SK-N-SH treated with all-trans-retinoic acid at 6 μM for 48 hours (cell line): ENCODE measurements around the gene TRABD2A.
A peak's percentile ranks its signal among the peaks of the same experiment; 100 is the strongest.

Experiments
- ATAC-seq: fragments of 200-7000 bp; cut with Tn5 transposase; 3 replicates; pipeline ENCODE4 v1.9.1; 2020; ENCODE audit warnings: mild to moderate bottlenecking, moderate library complexity
- ARNTL ChIP-seq: fragments of 450-650 bp; formaldehyde crosslinking; IDR thresholded peaks from 2 replicates; pipeline ENCODE4 v1.5.0; 2020; ENCODE audit warnings: low read depth, mild to moderate bottlenecking, moderate library complexity, borderline replicate concordance
- BACH2 ChIP-seq: fragments of 250-450 bp; sonication (Bioruptor Pico); IDR thresholded peaks from 2 replicates; pipeline ENCODE4 v1.9.0; 2021; ENCODE audit warnings: mild to moderate bottlenecking, borderline replicate concordance
- CSDC2 ChIP-seq: fragments of 250-450 bp; sonication (Bioruptor Pico); IDR thresholded peaks from 2 replicates; pipeline ENCODE4 v1.5.0; 2020; ENCODE audit warnings: mild to moderate bottlenecking, moderate library complexity
- ESRRG ChIP-seq: fragments of 250-450 bp; sonication (Bioruptor Pico); IDR thresholded peaks from 2 replicates; pipeline ENCODE4 v1.6.1; 2021; ENCODE audit warnings: mild to moderate bottlenecking
- GLIS3 ChIP-seq: fragments of 250-450 bp; sonication (Bioruptor Pico); IDR thresholded peaks from 2 replicates; pipeline ENCODE4 v1.5.0; 2020; ENCODE audit warnings: mild to moderate bottlenecking, moderate library complexity
- ISL1 ChIP-seq: fragments of 250-450 bp; sonication (Bioruptor Pico); IDR thresholded peaks from 2 replicates; pipeline ENCODE4 v2.1.2; 2022; ENCODE audit warnings: mild to moderate bottlenecking, moderate library complexity
- OSR1 ChIP-seq: fragments of 250-450 bp; sonication (Bioruptor Pico); IDR thresholded peaks from 2 replicates; pipeline ENCODE4 v1.8.0; 2022; ENCODE audit warnings: moderate library complexity, mild to moderate bottlenecking, inconsistent platforms
- PPARA ChIP-seq: fragments of 250-450 bp; sonication (Bioruptor Pico); IDR thresholded peaks from 2 replicates; pipeline ENCODE4 v1.5.0; 2020; ENCODE audit warnings: mild to moderate bottlenecking, borderline replicate concordance
- RARB ChIP-seq: fragments of 250-450 bp; sonication (Bioruptor Pico); IDR thresholded peaks from 2 replicates; pipeline ENCODE4 v1.8.0; 2021; ENCODE audit warnings: mild to moderate bottlenecking, moderate library complexity
- SNAI2 ChIP-seq: fragments of 250-450 bp; sonication (Bioruptor Pico); IDR thresholded peaks from 2 replicates; pipeline ENCODE4 v1.5.0; 2020; ENCODE audit warnings: mild to moderate bottlenecking, moderate library complexity
- TCF4 ChIP-seq: fragments of 250-450 bp; sonication (Bioruptor Pico); IDR thresholded peaks from 2 replicates; pipeline ENCODE4 v1.8.0; 2021; ENCODE audit warnings: mild to moderate bottlenecking, moderate library complexity, borderline replicate concordance
- TOX ChIP-seq: fragments of 250-450 bp; sonication (Bioruptor Pico); IDR thresholded peaks from 2 replicates; pipeline ENCODE4 v1.8.0; 2021; ENCODE audit warnings: mild to moderate bottlenecking, moderate library complexity, borderline replicate concordance
- ZFP3 ChIP-seq: fragments of 250-450 bp; sonication (Bioruptor Pico); IDR thresholded peaks from 2 replicates; pipeline ENCODE4 v1.5.0; 2020; ENCODE audit warnings: mild to moderate bottlenecking, moderate library complexity
- ZFP30 ChIP-seq: fragments of 450-650 bp; formaldehyde crosslinking; IDR thresholded peaks from 2 replicates; pipeline ENCODE4 v1.5.0; 2022; ENCODE audit warnings: mild to moderate bottlenecking, moderate library complexity
- ZNF565 ChIP-seq: fragments of 450-650 bp; formaldehyde crosslinking; conservative IDR thresholded peaks from 2 replicates; pipeline ENCODE4 v1.5.0; 2020; ENCODE audit warnings: low read depth, mild to moderate bottlenecking, moderate library complexity
- ZNF70 ChIP-seq: fragments of 450-650 bp; formaldehyde crosslinking; IDR thresholded peaks from 2 replicates; pipeline ENCODE4 v1.5.0; 2020; ENCODE audit warnings: mild to moderate bottlenecking, moderate library complexity
- ZNF8 ChIP-seq: fragments of 450-650 bp; formaldehyde crosslinking; IDR thresholded peaks from 2 replicates; pipeline ENCODE4 v1.5.0; 2020; ENCODE audit warnings: mild to moderate bottlenecking, moderate library complexity
- TF ChIP-seq, protein P1 (sequence below): fragments of 250-450 bp; sonication (Bioruptor Pico); IDR thresholded peaks from 2 replicates; pipeline ENCODE4 v1.5.1; 2020; ENCODE audit warnings: low read depth, mild to moderate bottlenecking, moderate library complexity
- TF ChIP-seq, protein P2 (sequence below): fragments of 250-450 bp; sonication (Bioruptor Pico); IDR thresholded peaks from 2 replicates; pipeline ENCODE4 v1.5.1; 2021; ENCODE audit warnings: mild to moderate bottlenecking, moderate library complexity
- TF ChIP-seq, protein P3 (sequence below): fragments of 250-450 bp; sonication (Bioruptor Pico); IDR thresholded peaks from 2 replicates; pipeline ENCODE4 v1.8.0; 2020; ENCODE audit warnings: mild to moderate bottlenecking, moderate library complexity, borderline replicate concordance
- TF ChIP-seq, protein P4 (sequence below): fragments of 250-450 bp; sonication (Bioruptor Pico); IDR thresholded peaks from 2 replicates; pipeline ENCODE4 v1.5.0; 2020; ENCODE audit warnings: mild to moderate bottlenecking, moderate library complexity
- TF ChIP-seq, protein P5 (sequence below): fragments of 250-450 bp; sonication (Bioruptor Pico); IDR thresholded peaks from 2 replicates; pipeline ENCODE4 v1.8.0; 2021; ENCODE audit warnings: low read depth, mild to moderate bottlenecking, moderate library complexity, borderline replicate concordance

TRABD2A gene

DNA sequence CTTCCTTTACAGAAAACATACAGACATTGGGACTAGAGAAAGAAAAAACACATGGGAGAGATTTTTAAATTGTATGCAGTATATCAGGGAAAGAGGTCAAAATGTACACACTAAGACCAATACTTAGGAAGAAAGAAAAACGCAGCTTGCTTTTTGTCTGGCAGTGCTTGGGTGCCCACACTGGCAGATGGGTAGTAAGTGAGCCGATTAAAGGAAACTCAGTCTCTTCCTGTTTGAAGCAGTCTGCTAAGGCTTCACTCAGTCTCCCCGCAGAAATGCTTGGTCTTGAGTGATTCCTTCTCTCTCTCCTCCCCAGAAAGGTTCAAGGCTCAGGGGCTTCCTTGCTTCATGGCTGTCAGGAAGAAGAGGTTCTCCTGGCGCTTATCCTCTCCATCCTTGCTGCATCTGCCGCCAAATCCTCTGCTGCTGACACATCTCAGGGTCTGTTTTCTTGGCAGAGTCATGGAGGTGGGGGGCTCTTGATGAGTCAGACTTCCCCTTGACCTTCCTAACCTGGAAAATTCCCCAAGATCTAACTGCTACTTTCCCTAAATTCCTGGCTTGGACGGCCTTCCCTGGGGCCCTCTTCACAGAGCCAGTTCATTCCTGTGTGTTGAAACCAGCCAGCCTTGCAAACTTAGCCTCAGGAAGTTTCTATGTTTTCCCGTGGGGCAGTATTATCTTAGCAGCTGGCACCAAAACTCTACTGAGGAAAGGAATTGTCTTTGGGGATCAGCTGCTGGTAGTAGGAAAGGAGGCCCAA lies 14.1 kb upstream of the TRABD2A start:
- no peak for TF ChIP-seq OSR1 (CRISPR knock-in tag)
- TF ChIP-seq ZFP30 = no peak
- TF ChIP-seq, protein P1, sequence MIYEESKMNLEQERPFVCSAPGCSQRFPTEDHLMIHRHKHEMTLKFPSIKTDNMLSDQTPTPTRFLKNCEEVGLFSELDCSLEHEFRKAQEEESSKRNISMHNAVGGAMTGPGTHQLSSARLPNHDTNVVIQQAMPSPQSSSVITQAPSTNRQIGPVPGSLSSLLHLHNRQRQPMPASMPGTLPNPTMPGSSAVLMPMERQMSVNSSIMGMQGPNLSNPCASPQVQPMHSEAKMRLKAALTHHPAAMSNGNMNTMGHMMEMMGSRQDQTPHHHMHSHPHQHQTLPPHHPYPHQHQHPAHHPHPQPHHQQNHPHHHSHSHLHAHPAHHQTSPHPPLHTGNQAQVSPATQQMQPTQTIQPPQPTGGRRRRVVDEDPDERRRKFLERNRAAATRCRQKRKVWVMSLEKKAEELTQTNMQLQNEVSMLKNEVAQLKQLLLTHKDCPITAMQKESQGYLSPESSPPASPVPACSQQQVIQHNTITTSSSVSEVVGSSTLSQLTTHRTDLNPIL (CRISPR knock-in tag) = no peak
- no peak for TF ChIP-seq RARB (CRISPR knock-in tag)
- TF ChIP-seq ISL1 = no peak
- peak; percentile 30 for ATAC-seq

DNA sequence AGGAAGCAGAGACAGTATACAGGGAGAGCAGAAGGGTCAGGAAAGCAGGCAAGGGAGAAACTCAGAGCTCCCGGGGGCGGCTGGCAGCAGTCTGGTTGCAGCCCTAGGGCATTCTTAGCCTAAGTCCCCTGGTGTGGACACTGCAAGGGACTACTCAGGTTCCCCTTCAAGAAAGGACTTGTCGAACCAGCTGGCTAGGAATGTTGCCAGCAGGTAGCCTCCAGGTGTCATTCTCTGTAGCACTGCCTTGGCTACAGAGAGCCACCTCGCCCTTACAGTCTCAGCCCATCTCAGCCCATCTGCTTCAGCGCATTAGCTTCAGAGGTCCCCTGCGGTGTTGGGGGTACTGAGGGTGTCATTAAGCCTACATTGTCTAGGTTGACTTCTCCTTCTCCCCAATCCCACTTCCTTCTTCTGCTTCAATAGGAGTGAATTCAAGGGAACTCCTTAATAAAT lies 13.3 kb upstream of the TRABD2A start:
- ATAC-seq = no peak
- no peak for TF ChIP-seq ARNTL (CRISPR knock-in tag)
- TF ChIP-seq, protein P1 (CRISPR knock-in tag) = no peak
- TF ChIP-seq, protein P2, sequence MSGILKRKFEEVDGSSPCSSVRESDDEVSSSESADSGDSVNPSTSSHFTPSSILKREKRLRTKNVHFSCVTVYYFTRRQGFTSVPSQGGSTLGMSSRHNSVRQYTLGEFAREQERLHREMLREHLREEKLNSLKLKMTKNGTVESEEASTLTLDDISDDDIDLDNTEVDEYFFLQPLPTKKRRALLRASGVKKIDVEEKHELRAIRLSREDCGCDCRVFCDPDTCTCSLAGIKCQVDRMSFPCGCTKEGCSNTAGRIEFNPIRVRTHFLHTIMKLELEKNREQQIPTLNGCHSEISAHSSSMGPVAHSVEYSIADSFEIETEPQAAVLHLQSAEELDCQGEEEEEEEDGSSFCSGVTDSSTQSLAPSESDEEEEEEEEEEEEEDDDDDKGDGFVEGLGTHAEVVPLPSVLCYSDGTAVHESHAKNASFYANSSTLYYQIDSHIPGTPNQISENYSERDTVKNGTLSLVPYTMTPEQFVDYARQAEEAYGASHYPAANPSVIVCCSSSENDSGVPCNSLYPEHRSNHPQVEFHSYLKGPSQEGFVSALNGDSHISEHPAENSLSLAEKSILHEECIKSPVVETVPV (CRISPR knock-in tag) = no peak
- no peak for TF ChIP-seq TCF4 (CRISPR knock-in tag)
- TF ChIP-seq, protein P3, sequence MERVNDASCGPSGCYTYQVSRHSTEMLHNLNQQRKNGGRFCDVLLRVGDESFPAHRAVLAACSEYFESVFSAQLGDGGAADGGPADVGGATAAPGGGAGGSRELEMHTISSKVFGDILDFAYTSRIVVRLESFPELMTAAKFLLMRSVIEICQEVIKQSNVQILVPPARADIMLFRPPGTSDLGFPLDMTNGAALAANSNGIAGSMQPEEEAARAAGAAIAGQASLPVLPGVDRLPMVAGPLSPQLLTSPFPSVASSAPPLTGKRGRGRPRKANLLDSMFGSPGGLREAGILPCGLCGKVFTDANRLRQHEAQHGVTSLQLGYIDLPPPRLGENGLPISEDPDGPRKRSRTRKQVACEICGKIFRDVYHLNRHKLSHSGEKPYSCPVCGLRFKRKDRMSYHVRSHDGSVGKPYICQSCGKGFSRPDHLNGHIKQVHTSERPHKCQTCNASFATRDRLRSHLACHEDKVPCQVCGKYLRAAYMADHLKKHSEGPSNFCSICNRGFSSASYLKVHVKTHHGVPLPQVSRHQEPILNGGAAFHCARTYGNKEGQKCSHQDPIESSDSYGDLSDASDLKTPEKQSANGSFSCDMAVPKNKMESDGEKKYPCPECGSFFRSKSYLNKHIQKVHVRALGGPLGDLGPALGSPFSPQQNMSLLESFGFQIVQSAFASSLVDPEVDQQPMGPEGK = no peak
- TF ChIP-seq, protein P4, sequence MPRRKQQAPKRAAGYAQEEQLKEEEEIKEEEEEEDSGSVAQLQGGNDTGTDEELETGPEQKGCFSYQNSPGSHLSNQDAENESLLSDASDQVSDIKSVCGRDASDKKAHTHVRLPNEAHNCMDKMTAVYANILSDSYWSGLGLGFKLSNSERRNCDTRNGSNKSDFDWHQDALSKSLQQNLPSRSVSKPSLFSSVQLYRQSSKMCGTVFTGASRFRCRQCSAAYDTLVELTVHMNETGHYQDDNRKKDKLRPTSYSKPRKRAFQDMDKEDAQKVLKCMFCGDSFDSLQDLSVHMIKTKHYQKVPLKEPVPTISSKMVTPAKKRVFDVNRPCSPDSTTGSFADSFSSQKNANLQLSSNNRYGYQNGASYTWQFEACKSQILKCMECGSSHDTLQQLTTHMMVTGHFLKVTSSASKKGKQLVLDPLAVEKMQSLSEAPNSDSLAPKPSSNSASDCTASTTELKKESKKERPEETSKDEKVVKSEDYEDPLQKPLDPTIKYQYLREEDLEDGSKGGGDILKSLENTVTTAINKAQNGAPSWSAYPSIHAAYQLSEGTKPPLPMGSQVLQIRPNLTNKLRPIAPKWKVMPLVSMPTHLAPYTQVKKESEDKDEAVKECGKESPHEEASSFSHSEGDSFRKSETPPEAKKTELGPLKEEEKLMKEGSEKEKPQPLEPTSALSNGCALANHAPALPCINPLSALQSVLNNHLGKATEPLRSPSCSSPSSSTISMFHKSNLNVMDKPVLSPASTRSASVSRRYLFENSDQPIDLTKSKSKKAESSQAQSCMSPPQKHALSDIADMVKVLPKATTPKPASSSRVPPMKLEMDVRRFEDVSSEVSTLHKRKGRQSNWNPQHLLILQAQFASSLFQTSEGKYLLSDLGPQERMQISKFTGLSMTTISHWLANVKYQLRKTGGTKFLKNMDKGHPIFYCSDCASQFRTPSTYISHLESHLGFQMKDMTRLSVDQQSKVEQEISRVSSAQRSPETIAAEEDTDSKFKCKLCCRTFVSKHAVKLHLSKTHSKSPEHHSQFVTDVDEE (CRISPR knock-in tag) = no peak
- TF ChIP-seq OSR1 (CRISPR knock-in tag) = no peak
- TF ChIP-seq ZNF8 (CRISPR knock-in tag) = no peak
- no peak for TF ChIP-seq ESRRG (CRISPR knock-in tag)
- TF ChIP-seq ZNF565 = no peak
- TF ChIP-seq BACH2 (CRISPR knock-in tag) = no peak
- TF ChIP-seq RARB (CRISPR knock-in tag) = no peak
- TF ChIP-seq, protein P5, sequence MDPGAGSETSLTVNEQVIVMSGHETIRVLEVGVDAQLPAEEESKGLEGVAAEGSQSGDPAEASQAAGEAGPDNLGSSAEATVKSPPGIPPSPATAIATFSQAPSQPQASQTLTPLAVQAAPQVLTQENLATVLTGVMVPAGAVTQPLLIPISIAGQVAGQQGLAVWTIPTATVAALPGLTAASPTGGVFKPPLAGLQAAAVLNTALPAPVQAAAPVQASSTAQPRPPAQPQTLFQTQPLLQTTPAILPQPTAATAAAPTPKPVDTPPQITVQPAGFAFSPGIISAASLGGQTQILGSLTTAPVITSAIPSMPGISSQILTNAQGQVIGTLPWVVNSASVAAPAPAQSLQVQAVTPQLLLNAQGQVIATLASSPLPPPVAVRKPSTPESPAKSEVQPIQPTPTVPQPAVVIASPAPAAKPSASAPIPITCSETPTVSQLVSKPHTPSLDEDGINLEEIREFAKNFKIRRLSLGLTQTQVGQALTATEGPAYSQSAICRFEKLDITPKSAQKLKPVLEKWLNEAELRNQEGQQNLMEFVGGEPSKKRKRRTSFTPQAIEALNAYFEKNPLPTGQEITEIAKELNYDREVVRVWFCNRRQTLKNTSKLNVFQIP (CRISPR knock-in tag) = no peak
- no peak for TF ChIP-seq SNAI2
- no peak for TF ChIP-seq ZNF70 (CRISPR knock-in tag)
- TF ChIP-seq ZFP3 (CRISPR knock-in tag) = no peak

DNA sequence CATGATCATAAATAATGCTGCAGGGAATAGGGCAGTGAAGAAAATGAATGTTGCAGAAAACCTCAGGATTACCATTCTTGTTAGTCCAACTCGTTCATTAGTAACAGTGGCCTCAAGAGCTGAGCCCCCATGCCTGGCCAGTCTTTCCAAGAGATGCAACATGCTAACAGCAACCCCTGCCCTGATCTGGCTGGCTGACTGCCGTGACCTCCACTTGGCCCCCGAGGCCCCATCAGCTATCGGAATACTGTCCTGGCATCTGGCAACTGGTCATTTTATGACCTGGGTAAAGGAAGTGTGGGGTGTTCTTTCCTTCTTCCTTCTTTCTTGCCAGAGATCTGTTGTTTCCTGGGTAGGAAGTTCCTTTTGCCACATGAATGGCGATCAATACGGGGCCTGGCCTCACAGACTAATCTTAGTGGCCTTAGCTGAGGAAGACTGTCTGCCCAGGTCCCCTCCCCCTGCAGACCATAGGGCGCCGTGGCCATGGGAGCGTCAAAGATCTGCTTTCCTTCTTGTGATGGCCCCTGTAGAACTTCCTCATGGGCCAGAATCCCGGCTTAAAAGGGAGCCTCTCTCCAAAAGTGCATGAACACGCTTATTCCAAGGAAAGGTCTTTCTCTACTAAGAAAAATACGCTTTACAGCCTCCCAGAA lies 10.6 kb upstream of the TRABD2A start:
- TF ChIP-seq ZFP30 (no peak), TOX (CRISPR knock-in tag) (no peak), CSDC2 (CRISPR knock-in tag) (no peak), RARB (CRISPR knock-in tag) (no peak), ZNF70 (CRISPR knock-in tag) (no peak), PPARA (no peak), GLIS3 (CRISPR knock-in tag) (no peak), TCF4 (CRISPR knock-in tag) (no peak)
- TF ChIP-seq, protein P4 (CRISPR knock-in tag) = no peak
- TF ChIP-seq, all 23 proteins: peak for 0
- ATAC-seq = no peak
